Measurements from ENCODE around the gene NSUN7. TPM values are rescaled to one million over a fixed set of nuclear protein-coding genes. Genes with fewer than 3 reads are reported as not detected.

NSUN7 gene
- total RNA-seq, 1 donor from 2014 or later: 0.40 TPM

DNA sequence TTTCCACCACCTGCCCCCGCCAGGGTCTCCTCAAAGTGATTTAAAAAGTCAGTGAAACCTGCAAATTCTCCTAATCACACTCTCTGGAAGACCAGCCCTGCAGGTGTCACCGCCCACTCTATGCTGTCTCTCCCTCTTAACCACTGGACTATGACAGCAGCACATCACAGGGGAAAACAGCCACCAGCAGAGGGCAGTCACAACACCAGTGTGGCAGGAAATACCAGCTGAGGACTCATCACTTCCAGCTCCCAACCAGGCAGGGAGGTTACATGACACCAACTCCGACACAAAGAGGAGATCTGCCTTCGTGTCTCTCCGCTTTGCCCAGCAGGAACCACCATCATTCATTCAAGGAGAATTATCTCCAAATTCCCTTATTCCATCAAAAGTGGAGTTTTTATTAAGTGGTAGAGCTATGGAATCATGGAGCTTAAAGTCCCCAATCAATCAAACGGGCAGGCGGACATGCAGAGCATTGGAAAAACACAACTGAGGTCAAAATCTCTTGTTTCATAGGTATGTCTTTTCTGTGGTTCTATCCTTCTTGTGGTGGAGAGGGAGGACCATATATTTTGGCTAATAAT lies 91.3 kb downstream of the NSUN7 start:
- intact Hi-C loops (cut with micrococcal nuclease): no loop called here
- DNase-seq (peak; percentile 76), ATAC-seq (peak; percentile 58)

GRCh38 chr4:40842318-40842717 lies 92.6 kb downstream of the NSUN7 start:
- ATAC-seq (peak; percentile 75), DNase-seq (peak; percentile 35)
- intact Hi-C loops (cut with micrococcal nuclease): no loop called here

DNA sequence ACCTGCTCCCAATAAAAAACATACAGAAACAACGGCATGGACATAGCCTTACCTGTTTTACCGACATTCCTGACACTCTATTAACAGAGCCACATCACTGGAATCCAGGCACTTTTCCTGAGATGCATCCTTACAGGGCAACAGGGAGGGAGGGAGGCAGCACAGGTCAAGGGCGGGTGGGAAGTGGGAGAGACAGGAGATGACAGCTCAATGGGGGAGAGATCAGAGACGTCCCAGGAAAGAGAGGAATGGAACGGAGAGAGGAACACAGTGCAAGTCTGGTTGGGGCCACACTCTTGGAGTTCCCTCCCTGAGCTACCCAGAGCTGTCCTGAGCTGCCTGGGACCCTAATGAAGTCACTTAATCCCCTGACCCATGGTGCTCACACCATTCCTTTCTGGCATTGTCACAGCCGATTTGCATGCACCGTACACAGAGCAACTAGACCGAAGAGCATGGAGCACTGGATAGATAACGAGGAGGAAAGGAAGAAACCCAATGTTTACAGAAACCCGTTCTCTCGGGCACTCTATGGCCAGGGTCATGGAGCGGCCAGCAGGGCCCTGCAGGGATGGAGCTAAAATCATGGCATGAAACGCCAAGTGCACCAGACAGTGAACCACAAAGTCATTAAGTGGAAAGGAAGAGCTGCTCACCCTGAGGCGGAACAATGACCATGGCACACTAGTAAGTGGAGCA lies 93.1 kb downstream of the NSUN7 start:
- no peak for DNase-seq
- intact Hi-C loops (cut with micrococcal nuclease): no loop called here
- peak; percentile 63 for ATAC-seq

GRCh38 chr4:40843696-40844095 lies 93.9 kb downstream of the NSUN7 start:
- DNase-seq (no peak), ATAC-seq (peak; percentile 38)
- intact Hi-C loops (cut with micrococcal nuclease): no loop called here

DNA sequence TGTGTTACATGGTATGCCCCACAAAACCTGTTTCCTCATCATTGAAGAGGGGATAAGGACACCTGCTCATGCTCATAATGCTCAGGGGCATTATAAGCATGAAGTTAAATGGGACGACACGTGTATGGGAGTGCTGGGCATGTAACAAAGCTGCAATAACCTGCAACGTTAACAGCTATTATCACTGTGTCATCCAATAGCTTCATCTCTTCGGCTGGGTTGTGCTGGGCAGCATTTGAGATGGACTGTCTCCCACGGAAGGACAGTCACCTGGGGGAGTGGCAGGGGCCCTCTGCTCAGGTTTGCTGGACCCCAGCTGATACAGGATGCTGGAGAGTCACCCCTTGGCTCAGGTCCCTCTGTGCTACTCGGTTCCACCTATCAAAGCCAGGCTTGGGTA lies 94.5 kb downstream of the NSUN7 start:
- intact Hi-C loops (cut with micrococcal nuclease): no loop called here
- ATAC-seq (no peak), DNase-seq (no peak)

DNA sequence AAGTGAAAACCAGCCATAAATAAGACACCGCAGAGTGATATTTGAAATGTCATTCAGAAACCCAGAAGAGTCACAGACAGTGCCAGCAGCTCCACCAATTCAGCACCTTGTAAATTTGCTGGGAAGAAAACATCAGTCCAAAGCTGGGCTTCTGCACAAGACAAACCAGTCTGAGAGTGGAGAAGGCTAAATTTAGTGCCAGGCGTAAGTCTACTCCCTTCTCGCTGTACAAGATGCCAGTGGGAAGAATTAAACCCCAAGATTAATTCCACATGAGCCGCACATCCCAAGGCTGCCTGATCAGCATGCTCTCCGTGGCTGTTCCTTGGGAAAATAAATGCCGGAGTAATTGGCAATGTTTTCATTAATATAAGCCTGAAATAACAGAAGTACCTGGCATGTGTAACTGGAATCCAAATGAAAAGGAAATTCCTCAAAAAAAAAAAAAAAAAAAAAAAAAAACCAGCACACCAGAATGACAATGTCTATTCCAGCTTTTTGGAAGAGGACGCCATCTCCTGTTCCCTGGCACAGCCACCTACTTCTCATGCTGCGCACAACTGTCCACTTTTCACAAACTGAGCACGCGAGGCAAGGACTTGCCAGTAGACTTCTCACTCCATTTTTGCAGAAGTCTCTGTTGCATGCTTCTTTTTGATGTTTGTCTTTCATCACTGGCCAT lies 95.5 kb downstream of the NSUN7 start:
- ATAC-seq (no peak), DNase-seq (no peak)
- intact Hi-C loops (cut with micrococcal nuclease): no loop called here

GRCh38 chr4:40846532-40846931 lies 96.8 kb downstream of the NSUN7 start:
- ATAC-seq (no peak), DNase-seq (no peak)
- intact Hi-C loops (cut with micrococcal nuclease): no loop called here

GRCh38 chr4:40848251-40848650 lies 98.5 kb downstream of the NSUN7 start:
- intact Hi-C loops (cut with micrococcal nuclease): no loop called here
- no peak for ATAC-seq
- no peak for DNase-seq

DNA sequence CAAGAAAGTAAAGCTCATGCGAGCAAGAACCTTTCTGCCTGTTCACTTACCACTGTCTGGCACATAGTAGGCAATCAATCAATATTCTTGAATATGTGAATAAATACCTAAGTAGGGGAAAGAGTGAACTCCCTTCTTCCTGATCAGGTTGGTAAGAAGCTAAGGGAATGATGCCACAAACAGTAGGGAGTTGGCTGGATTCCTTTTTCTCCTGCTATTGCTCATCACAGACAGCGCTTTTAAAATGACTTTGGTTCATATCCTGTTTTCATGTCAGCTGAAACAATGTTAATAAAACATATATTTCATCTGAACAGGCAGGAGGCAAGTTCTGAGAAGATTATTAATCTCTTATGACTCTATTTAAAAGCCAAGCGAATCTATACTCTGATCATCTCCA lies 99.2 kb downstream of the NSUN7 start:
- no peak for ATAC-seq
- DNase-seq: no peak
- intact Hi-C loops (cut with micrococcal nuclease): no loop called here

DNA sequence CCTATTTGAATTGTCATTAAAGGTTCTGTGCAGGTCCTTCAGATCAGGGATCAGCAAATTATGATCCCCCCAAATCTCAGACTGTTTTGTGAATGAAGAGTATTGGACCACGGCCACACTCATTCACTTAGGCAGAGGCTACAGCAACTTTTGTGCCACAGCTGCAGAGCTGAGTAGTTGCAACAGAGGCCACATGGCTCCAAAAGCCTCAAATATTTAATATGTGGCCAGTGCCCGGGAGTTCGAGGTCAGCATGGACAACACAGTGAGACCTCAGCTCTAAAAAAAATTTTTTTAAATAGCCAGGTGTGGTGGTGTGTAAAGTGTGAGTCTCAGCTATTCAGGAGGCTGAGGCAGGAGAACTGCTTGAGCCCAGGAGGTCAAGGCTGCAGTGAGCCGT lies 100.7 kb downstream of the NSUN7 start:
- intact Hi-C loops (cut with micrococcal nuclease): no loop called here
- DNase-seq (no peak), ATAC-seq (no peak)

- ATAC-seq: no peak
- no peak for DNase-seq
- intact Hi-C loops (cut with micrococcal nuclease): no loop called here
These were observed 106.6 kb downstream of the NSUN7 start for GRCh38 chr4:40856277-40856839.

- peak; percentile 82 for DNase-seq
- peak; percentile 100 for ATAC-seq
- intact Hi-C loops (cut with micrococcal nuclease): no loop called here
These were observed 107.1 kb downstream of the NSUN7 start for GRCh38 chr4:40856840-40857362.

DNA sequence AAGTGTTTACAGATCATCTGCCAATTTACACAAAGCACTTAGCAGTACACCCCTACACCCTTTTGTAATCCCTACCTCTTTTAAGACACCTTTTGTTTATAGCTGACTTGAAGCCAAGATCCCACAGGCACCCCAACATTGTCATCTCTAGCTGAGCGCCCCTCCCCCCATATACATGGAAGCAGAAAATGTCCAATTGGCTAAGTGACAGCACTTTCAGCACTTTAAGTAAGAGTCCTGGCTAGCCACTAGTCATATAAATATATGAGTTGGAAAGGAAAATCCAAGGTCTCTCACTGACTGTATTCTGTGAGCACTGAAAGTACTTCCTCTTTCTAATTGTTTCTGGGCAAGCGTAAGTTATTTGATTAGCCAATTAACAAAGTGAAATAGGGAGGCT lies 108.2 kb downstream of the NSUN7 start:
- ATAC-seq (no peak), DNase-seq (no peak)

DNA sequence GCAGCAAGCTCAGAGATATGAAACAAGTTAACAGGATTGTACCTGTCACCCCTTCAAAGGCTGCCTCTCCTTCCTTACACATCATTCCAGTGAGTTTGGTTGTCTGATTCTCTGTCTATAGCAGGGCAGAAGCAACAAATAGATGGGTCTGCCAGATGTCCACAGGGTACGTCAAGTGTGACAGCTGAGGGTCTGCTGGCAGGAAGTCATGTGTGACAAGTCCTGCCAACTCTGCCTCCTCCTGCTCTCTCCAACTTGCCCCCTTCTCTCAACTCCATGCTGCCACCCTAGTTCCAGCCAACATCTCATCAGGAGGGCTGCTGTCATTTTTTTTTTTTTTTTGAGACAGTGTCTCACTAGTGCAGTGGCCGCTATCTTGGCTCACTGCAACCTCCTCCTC lies 109.2 kb downstream of the NSUN7 start:
- no peak for DNase-seq
- intact Hi-C loops (cut with micrococcal nuclease): no loop called here
- no peak for ATAC-seq

More for the DNA sequence above, 108.2 kb downstream of the NSUN7 start:
- intact Hi-C loops (cut with micrococcal nuclease): no loop called here

Other genes with a start within 250 kb of the NSUN7 start
- gene RBM47, start 120.1 kb upstream of the NSUN7 start, total RNA-seq: 2.9 TPM

Data from left ventricle myocardium superior (tissue), 1 donor.